Suprapubic skin (tissue), 4 donors: ENCODE results near the gene ARPC1B. TPM values are rescaled to one million over a fixed set of nuclear protein-coding genes. Genes with fewer than 3 reads are reported as not detected.
"Not testable (repeated sequence)": the region's sequence is repeated elsewhere in the genome, so short reads cannot be mapped to it uniquely, and the experiment has no call there.

Source experiments
- DNase-seq, 2 donors: peaks; one replicate each; pipeline ENCODE4 v3.0.0-alpha.2; 2019; ENCODE audit warnings: low spot score in 2 of 2
- H3K27ac ChIP-seq: fragments of 200-600 bp; sonication (generic); one replicate; pipeline ENCODE4 v1.5.1; 2019
- H3K27me3 ChIP-seq: fragments of 200-600 bp; sonication (generic); one replicate; pipeline ENCODE4 v1.5.1; 2019
- H3K36me3 ChIP-seq: fragments of 200-600 bp; sonication (generic); one replicate; pipeline ENCODE4 v1.5.1; 2019
- H3K4me1 ChIP-seq: fragments of 200-600 bp; sonication (generic); one replicate; pipeline ENCODE4 v1.5.1; 2019
- H3K4me3 ChIP-seq: fragments of 200-600 bp; sonication (generic); one replicate; pipeline ENCODE4 v1.5.1; 2019; ENCODE audit warnings: mild to moderate bottlenecking
- H3K9me3 ChIP-seq: fragments of 200-600 bp; sonication (generic); one replicate; pipeline ENCODE4 v1.5.1; 2019
- EP300 ChIP-seq: sonication (generic); formaldehyde crosslinking; IDR thresholded peaks from one replicate; pipeline ENCODE4 v1.6.1; 2017; ENCODE audit warnings: antibody characterized with exemption
- POLR2A ChIP-seq, 2 donors: fragments of 450-650 bp; IDR thresholded peaks; one replicate each; pipeline ENCODE4 v1.6.1; 2017; ENCODE audit warnings: antibody characterized with exemption in 2 of 2, mild to moderate bottlenecking in 2 of 2, moderate library complexity in 2 of 2
- POLR2AphosphoS5 ChIP-seq, 3 donors: sonication (generic); formaldehyde crosslinking; IDR thresholded peaks; one replicate each; pipeline ENCODE4 v1.6.1; 2017; ENCODE audit warnings: antibody characterized with exemption in 3 of 3
- WGBS: methylation state at CpG from one replicate; pipeline ENCODE4 v1.1.5; 2018; 5-methylcytosine and 5-hydroxymethylcytosine counted together
- total RNA-seq, 4 donors: library from RNA; depleted of rRNA; stranded (reverse); fragments of >200 nt; gene quantifications; one replicate each; pipeline ENCODE4 v1.1.0, GENCODE V29; 2016
- TF ChIP-seq, protein P1 (sequence below), 2 donors: fragments of 200-600 bp in 1 of 2; fragments of 450-650 bp in 1 of 2; sonication (generic) in 1 of 2; IDR thresholded peaks; one replicate each; pipeline ENCODE4 v1.5.1; 2016 to 2019; ENCODE audit warnings: antibody characterized with exemption in 2 of 2, mild to moderate bottlenecking in 1 of 2, moderate library complexity in 1 of 2

The ARPC1B gene
- total RNA-seq, 4 donors from 2014 or later, result 48.9 to 66.9 (median 64.2) TPM

DNA sequence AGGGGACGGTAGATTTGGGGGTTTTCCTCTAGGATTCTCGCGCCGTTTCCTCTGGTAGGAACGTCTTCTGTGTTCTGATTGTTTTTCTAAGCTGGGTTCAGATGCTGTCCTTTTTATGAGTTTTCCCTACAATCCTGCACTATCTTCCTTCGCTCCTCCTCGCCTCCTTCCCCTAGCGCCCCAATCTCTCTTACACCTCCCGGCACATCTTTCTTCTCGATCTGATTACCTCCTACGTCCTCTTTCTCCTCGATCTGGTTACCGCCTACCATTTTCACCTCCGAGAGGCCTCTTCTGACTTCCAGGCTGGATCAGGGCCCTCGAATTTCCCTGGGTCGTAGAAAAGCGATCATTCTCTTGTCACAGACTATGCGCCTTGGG, 34.7 kb downstream of the ARPC1B start:
- Histone ChIP-seq H3K27me3 (no peaks in the 10 kb centered on the region), H3K4me3 (peak overlapping the region; percentile 92), H3K27ac (peak overlapping the region; percentile 95), H3K36me3 (peaks cover 46% of the 10 kb centered on the region), H3K9me3 (no peaks in the 10 kb centered on the region), H3K4me1 (peaks cover 54% of the 10 kb centered on the region)
- WGBS, result under 1% methylated on average over 18 of the region's 18 CpGs
- no peak for DNase-seq
- TF ChIP-seq POLR2A (IDR thresholded peaks at IDR 0.05) (no peak), EP300 (no peak), POLR2AphosphoS5 (IDR thresholded peaks at IDR 0.05) (no peak)
- TF ChIP-seq, protein P1, sequence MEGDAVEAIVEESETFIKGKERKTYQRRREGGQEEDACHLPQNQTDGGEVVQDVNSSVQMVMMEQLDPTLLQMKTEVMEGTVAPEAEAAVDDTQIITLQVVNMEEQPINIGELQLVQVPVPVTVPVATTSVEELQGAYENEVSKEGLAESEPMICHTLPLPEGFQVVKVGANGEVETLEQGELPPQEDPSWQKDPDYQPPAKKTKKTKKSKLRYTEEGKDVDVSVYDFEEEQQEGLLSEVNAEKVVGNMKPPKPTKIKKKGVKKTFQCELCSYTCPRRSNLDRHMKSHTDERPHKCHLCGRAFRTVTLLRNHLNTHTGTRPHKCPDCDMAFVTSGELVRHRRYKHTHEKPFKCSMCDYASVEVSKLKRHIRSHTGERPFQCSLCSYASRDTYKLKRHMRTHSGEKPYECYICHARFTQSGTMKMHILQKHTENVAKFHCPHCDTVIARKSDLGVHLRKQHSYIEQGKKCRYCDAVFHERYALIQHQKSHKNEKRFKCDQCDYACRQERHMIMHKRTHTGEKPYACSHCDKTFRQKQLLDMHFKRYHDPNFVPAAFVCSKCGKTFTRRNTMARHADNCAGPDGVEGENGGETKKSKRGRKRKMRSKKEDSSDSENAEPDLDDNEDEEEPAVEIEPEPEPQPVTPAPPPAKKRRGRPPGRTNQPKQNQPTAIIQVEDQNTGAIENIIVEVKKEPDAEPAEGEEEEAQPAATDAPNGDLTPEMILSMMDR (IDR thresholded peaks at IDR 0.05), result no peak

DNA sequence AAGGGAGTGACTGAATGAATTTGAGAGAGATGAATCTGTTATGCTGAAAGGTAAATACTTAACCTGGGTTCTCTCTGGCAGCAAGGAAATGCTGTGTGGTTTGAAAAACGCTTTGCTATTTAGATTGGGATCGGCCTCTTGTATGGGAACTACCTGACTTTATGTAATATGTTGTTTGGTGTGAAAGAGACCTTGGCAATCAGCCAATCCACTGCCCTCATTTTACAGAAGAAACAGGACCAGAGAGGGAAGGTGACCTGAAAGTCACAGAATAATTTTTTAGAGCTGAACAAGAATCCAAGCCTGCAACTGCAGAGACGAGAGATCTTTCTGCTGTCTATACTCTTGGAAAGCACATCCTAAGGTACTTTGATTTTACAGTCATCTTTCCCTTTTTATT, 35.3 kb downstream of the ARPC1B start:
- H3K27ac ChIP-seq, result peak overlapping the region; percentile 95
- peaks cover 47% of the 10 kb centered on the region for H3K4me1 ChIP-seq
- H3K36me3 ChIP-seq, result peaks cover 44% of the 10 kb centered on the region
- WGBS, result 30% methylated on average over 3 of the region's 3 CpGs
- H3K27me3 ChIP-seq, result no peaks in the 10 kb centered on the region
- peak overlapping the region; percentile 92 for H3K4me3 ChIP-seq
- TF ChIP-seq POLR2AphosphoS5 (IDR thresholded peaks at IDR 0.05) (no peak), EP300 (no peak)
- TF ChIP-seq, protein P1 (IDR thresholded peaks at IDR 0.05), result no peak
- no peak for DNase-seq
- no peaks in the 10 kb centered on the region for H3K9me3 ChIP-seq

DNA sequence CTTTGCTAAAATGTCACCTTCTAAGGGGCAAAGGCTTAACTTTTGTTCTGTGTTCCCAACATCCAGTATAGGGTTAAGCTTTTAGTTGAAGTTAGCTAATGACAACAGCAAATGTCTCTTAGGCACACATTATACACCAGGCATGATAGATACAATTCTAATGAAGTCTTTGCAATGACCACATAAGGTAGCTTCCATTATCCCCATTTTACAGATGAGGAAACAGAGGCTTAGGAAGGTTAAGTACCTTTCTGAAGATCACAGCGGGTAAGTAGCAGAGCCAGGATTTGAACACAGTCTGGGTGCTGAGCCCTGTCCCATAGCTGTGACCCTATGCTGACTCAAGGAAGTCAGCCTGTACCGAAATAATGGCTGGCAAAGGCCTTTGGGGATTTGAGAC, 36.1 kb downstream of the ARPC1B start:
- DNase-seq, result no peak
- H3K4me1 ChIP-seq, result peaks cover 40% of the 10 kb centered on the region
- no peaks in the 10 kb centered on the region for H3K9me3 ChIP-seq
- no peak overlapping the region for H3K4me3 ChIP-seq
- H3K27me3 ChIP-seq, result no peaks in the 10 kb centered on the region
- H3K27ac ChIP-seq, result no peak overlapping the region
- H3K36me3 ChIP-seq, result peaks cover 52% of the 10 kb centered on the region
- WGBS, result 90% methylated on average over 2 of the region's 2 CpGs
- TF ChIP-seq POLR2AphosphoS5 (IDR thresholded peaks at IDR 0.05) (no peak), EP300 (no peak)

DNA sequence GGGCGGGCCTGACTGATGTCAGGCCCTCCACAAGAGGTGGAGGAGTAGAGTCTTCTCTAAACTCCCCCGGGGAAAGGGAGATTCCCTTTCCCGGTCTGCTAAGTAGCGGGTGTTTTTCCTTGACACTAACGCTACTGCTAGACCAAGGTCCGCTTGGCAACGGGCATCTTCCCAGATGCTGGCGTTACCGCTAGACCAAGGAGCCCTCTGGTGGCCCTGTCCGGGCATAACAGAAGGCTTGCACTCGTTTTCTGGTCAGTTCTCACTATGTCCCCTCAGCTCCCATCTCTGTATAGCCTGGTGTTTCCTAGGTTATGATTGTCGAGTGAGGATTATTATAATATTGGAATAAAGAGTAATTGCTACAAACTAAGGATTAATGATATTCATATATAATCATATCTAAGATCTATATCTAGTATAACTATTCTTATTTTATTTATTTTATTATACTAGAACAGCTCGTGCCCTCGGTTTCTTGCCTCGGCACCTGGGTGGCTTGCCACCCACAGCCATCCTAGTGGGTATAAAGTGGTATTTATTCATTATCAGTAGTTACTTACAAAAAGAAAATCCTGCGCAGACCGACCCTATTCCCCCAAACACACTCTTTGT, 41.1 kb downstream of the ARPC1B start:
- 67% methylated on average over 16 of the region's 17 CpGs for WGBS
- not testable (repeated sequence) for DNase-seq, H3K4me1 ChIP-seq, H3K27me3 ChIP-seq, H3K4me3 ChIP-seq, H3K27ac ChIP-seq, H3K9me3 ChIP-seq
- TF ChIP-seq, protein P1 (IDR thresholded peaks at IDR 0.05), result peak; percentile 10 to 57
- H3K36me3 ChIP-seq, result peaks cover 96% of the 10 kb centered on the region

DNA sequence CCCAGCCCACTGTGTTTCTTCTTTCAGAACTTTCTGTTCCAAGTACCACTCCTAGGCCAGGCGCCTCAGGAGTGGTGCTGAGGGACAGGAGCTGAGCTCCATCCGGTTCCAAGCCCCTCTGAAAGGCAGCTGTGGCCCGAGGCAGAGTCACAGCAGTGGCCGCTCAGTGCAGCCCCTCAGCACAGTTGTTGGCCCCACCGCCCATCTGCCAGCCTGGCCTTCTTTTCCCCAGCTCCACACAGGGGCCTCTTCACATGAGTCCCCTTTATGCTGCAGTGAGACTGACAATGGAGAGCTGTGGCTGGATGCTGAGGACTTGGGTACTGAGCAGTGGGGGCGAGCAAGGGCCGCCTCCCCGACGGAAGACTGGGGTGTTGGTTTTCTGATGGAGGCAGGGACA, 43.7 kb downstream of the ARPC1B start:
- H3K36me3 ChIP-seq, result peaks cover 90% of the 10 kb centered on the region
- DNase-seq, result no peak

More for the DNA sequence above, 43.7 kb downstream of the ARPC1B start:
- no peaks in the 10 kb centered on the region for H3K9me3 ChIP-seq
- no peak overlapping the region for H3K4me3 ChIP-seq
- H3K27me3 ChIP-seq, result no peaks in the 10 kb centered on the region
- 95% methylated on average over 6 of the region's 9 CpGs for WGBS
- no peaks in the 10 kb centered on the region for H3K4me1 ChIP-seq
- no peak for TF ChIP-seq POLR2AphosphoS5 (IDR thresholded peaks at IDR 0.05)
- no peak for TF ChIP-seq EP300
- TF ChIP-seq, protein P1 (IDR thresholded peaks at IDR 0.05), result no peak
- TF ChIP-seq POLR2A (IDR thresholded peaks at IDR 0.05), result no peak
- no peak overlapping the region for H3K27ac ChIP-seq
